Hippocampal formation (tissue), 2 donors: ENCODE data around the gene PRUNE1.
A peak's percentile ranks its signal among the peaks of the same experiment; 100 is the strongest.

Source experiments
- DNase-seq, 2 donors: peaks; one replicate each; lab custom pipeline; 2025; lab: John Stamatoyannopoulos, UW

PRUNE1 gene

DNA sequence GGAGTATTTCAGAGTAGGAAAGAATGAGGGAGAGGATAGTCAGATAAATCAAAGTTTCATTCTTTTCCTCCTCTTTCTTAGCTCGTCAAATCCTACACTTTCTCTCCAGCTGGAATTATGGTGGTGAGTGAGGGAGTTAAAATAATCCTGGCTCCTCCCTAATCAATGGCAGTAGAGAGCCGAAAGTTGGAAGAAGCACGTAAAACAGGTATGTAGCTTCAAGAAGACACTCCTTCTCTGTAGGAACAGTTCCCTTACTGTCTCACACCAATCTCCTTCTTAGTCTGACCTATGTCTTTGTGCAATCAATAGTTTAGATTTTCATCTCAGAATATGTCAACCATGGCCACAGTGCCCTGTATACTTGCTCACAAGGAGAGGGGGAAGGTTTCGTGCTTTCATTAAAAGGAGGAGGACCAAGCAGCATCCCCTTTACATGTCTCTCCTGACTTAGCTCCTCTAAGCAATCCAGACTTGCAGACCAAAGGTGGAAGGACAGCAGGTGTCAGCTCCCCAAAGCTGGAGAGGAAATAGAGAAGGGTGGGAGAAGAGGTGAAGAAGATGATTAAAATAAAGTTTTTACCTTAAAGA lies 2.4 kb upstream of the PRUNE1 start:
- DNase-seq, result no peak

GRCh38 chr1:151006327-151007052 lies 1.8 kb upstream of the PRUNE1 start, which contains the start of gene MINDY1:
Gene MINDY1, minus strand, starts transcription at chr1:151006902. Its CDS starts 4,285 bp downstream, at chr1:151002617.
- peak; percentile 79 to 97 for DNase-seq

GRCh38 chr1:151007853-151008243 lies 401 bp upstream of the PRUNE1 start:
- DNase-seq, result no peak

- no peak for DNase-seq
Observed at GRCh38 chr1:151009206-151009587, 948 bp downstream of the PRUNE1 start.

DNA sequence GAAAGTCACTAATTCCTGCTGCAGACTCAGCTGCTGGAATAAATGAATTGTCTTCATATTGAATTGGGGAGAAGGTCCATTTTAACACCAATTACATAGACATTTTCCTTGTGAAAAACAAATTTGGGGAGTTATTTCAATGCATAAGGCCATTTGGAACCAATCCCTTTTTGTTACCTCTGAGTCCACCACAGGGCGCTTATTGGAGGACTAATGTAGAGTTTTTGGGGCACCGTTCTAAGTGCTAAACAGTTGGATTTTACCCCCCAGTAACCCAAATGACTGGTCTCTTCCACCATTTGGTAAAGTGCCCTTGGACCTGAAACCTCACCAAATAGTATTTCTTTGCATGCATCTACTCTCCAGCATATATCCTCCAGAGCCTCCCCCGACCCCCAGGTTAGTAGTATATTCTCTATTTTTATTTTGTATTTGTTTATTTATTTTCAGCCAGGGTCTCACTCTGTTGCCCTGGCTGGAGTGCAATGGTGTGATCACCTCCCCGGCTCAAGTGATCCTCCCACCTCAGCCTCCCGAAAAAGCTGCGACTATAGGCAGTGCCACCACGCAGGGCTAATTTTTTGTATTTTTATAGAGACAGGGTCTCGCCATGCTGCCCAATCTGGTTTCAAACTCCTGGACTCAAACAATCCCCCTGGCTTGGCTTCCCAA lies 1.6 kb downstream of the PRUNE1 start:
- DNase-seq, result no peak

DNA sequence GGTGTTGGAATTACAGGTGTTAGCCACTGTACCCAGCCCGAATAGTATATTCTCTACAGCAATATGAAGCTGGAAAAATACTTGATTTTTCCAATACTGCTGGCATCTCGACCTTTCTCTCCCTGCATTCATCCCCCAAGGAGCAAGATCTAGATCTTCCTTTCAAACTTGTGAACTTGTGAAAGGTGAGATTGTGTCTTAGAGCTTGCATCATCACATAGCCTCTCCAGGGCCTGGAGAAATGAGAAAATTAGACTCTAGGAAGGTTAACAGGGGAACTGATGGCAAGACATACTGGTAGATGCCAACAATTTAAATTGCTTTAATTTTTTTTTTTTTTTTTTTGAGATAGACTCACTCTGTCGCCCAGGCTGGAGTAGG lies 2.1 kb downstream of the PRUNE1 start:
- DNase-seq, result no peak

- DNase-seq, result no peak
Observed at GRCh38 chr1:151011154-151011850, 3.1 kb downstream of the PRUNE1 start.

DNA sequence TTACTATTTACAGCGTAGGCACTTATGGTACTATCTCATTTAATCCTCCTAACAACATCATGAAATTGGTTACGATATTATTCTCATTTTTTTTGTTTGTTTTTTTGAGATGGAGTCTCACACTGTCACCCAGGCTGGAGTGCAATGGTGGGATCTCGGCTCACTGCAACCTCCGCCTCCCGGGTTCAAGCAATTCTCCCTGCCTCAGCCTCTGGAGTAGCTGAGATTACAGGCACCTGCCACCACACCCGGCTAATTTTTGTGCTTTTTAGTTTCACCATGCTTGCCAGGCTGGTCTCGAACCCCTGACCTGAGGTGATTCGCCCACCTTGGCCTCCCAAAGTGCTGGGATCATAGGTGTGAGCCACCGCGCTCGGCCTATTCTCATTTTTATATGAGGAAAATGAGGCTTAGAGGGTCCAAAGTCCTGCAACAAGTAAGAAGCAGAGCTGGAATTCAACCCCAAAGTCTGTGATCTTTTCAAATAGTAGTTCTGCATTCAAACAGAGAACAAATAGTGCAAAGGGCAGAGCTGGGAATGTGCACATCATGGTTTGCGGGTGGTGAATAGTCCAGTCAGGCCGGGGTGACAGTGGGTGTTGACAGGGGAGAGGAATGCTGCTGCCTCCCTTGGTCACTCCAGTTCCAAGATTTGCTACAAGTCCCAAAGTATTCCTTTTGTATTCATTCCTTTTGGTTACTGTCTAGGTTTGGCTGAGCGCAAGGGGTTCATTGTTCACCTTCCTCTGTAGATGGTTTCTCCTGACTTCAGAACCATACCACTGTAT lies 4.6 kb downstream of the PRUNE1 start:
- no peak for DNase-seq

DNA sequence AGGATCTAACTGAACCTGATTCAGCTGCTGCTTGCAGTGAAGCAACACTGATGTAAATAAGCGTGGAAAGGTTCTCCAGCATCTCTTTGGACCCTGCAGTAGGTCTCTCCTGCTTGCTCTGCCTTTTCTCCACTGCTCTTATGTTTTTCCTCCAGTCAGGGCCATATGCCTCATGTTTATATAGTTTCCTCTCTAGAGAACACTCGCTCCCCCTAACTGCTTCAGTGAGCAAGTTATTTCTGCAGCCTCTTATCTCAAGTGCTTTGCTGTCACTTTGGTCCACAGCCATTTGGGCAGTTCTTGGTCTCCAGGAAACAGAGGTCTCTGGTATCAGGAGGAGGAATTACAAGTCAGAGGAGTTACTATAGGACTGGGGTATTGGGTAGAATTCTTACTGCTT lies 5.3 kb downstream of the PRUNE1 start:
- no peak for DNase-seq

GRCh38 chr1:151024540-151025146 lies 16.4 kb downstream of the PRUNE1 start:
- DNase-seq, result peak; percentile 66 to 75

GRCh38 chr1:151026460-151026859 lies 18.2 kb downstream of the PRUNE1 start:
- no peak for DNase-seq

- DNase-seq, result no peak
Observed at GRCh38 chr1:151032164-151032563, 23.9 kb downstream of the PRUNE1 start.

GRCh38 chr1:151035167-151035566 lies 26.9 kb downstream of the PRUNE1 start:
- no peak for DNase-seq

DNA sequence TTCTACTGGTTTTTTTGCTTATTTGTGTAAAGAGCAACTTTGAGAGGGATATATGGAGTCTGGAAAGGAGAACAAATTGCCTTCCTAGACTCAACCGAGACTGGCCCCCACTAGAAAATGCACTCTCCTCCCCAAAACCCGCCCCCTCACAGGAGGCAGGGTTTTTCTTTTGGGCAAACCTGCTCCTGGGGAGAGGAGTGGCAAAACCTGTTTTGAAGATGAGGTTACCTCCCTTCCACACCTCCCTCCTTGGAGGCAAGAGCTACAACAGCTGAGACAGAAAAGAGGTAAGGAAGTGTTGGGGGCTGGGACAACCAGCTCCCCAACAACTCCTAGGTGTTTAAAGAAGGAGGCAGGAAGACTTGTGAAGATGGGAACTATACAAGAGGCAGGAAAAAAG lies 28.1 kb downstream of the PRUNE1 start, which contains the start of gene BNIPL:
TSS of gene BNIPL (plus strand) at position 231 of the 400 bp plus-strand sequence. CDS start at position 371, 140 bp downstream.
- no peak for DNase-seq

GRCh38 chr1:151037032-151037431 lies 28.8 kb downstream of the PRUNE1 start:
- no peak for DNase-seq

DNA sequence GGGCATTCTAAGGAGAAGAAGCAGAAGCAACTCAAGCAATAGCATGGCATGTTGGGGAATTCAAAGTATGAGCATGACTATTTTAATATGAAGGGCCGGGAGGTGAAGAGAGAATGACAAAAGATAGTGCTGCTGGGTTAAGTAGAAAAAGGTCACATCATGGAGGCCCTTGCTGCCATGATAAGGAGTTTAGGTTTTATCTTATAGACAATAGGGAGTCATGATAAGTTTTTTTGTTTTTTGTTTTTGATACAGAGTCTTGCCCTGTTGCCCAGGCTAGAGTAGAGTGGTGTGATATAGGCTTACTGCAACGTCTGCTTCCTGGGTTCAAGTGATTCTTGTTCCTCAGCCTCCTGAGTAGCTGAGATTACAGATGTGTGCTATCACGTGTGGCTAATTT lies 31.3 kb downstream of the PRUNE1 start:
- no peak for DNase-seq

- no peak for DNase-seq
Observed at GRCh38 chr1:151043163-151043562, 34.9 kb downstream of the PRUNE1 start.

DNA sequence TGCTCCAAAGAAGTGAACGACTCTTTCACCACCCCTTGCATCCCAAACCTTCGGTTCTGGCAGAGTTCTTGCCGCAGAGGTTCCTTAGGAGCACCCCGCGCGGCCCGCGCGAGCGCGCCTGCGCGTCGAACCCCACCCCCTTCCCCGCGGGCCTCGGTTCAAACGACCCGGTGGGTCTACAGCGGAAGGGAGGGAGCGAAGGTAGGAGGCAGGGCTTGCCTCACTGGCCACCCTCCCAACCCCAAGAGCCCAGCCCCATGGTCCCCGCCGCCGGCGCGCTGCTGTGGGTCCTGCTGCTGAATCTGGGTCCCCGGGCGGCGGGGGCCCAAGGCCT lies 39.3 kb downstream of the PRUNE1 start, which contains the start of gene C1orf56:
TSS of gene C1orf56 (plus strand) at position 161 of the 334 bp plus-strand sequence. CDS start at position 258, 97 bp downstream.
- DNase-seq, result peak; percentile 43 to 62

DNA sequence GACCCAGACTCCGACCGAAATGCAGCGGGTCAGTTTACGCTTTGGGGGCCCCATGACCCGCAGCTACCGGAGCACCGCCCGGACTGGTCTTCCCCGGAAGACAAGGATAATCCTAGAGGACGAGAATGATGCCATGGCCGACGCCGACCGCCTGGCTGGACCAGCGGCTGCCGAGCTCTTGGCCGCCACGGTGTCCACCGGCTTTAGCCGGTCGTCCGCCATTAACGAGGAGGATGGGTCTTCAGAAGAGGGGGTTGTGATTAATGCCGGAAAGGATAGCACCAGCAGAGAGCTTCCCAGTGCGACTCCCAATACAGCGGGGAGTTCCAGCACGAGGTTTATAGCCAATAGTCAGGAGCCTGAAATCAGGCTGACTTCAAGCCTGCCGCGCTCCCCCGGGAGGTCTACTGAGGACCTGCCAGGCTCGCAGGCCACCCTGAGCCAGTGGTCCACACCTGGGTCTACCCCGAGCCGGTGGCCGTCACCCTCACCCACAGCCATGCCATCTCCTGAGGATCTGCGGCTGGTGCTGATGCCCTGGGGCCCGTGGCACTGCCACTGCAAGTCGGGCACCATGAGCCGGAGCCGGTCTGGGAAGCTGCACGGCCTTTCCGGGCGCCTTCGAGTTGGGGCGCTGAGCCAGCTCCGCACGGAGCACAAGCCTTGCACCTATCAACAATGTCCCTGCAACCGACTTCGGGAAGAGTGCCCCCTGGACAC lies 39.8 kb downstream of the PRUNE1 start:
- DNase-seq, result peak; percentile 22 to 59

DNA sequence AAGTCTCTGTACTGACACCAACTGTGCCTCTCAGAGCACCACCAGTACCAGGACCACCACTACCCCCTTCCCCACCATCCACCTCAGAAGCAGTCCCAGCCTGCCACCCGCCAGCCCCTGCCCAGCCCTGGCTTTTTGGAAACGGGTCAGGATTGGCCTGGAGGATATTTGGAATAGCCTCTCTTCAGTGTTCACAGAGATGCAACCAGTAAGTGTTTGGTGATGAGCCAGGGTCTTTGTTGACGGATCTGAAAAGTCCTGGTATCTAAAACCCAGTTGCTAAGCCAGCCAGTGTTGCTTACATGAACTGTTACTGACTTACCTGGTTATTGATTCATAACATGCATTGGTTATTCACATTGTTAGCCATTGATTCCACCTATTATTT lies 40.4 kb downstream of the PRUNE1 start:
- DNase-seq, result no peak

GRCh38 chr1:151049458-151049857 lies 41.2 kb downstream of the PRUNE1 start:
- no peak for DNase-seq
